Esophagus (tissue), 2 donors: ENCODE measurements around the gene IL1RAPL1. TPM values are rescaled to one million over a fixed set of nuclear protein-coding genes. Genes with fewer than 3 reads are reported as not detected.

Source experiments
- H3K27ac ChIP-seq, 2 donors: one replicate each; pipeline ENCODE4 v1.5.1; 2013; ENCODE audit warnings: low read depth in 2 of 2, mild to moderate bottlenecking in 2 of 2, inconsistent platforms in 1 of 2, low read length in 1 of 2, moderate library complexity in 1 of 2
- H3K27me3 ChIP-seq, 2 donors: one replicate each; pipeline ENCODE4 v1.6.1; 2013; ENCODE audit warnings: low read length in 2 of 2, control low read depth in 1 of 2, mild to moderate bottlenecking in 1 of 2; ENCODE audit not compliant: insufficient read depth in 2 of 2, control insufficient read depth in 1 of 2
- H3K36me3 ChIP-seq, 2 donors: one replicate each; pipeline ENCODE4 v1.6.1; 2013; ENCODE audit warnings: low read length in 1 of 2; ENCODE audit not compliant: control insufficient read depth in 2 of 2, insufficient read depth in 2 of 2
- H3K4me1 ChIP-seq, 2 donors: one replicate each; pipeline ENCODE4 v1.6.1; 2013; ENCODE audit warnings: low read length in 1 of 2; ENCODE audit not compliant: control insufficient read depth in 2 of 2, insufficient read depth in 2 of 2
- H3K4me3 ChIP-seq, 2 donors: one replicate each; pipeline ENCODE4 v1.5.1; 2013; ENCODE audit warnings: low read length in 2 of 2, mild to moderate bottlenecking in 2 of 2, low read depth in 1 of 2, moderate library complexity in 1 of 2
- H3K9me3 ChIP-seq, 2 donors: one replicate each; pipeline ENCODE4 v1.6.1; 2013; ENCODE audit warnings: mild to moderate bottlenecking in 2 of 2, low read depth in 1 of 2, low read length in 1 of 2, moderate library complexity in 1 of 2; ENCODE audit not compliant: control insufficient read depth in 2 of 2, insufficient read depth in 1 of 2
- WGBS, 2 donors: extraction: QIAGEN DNeasy Blood & Tissue Kit; methylation state at CpG; one replicate each; pipeline ENCODE4 v1.1.7; 2013; 5-methylcytosine and 5-hydroxymethylcytosine counted together
- polyA plus RNA-seq, 2 donors: library from polyadenylated mRNA; stranded (reverse); fragments of 200-250 nt; gene quantifications; one replicate each; pipeline ENCODE4 v1.2.3, GENCODE V29; 2013
- donor health status: healthy with polysubstance abuse.
- donor health status: Bipolar disorder and iron deficiency.

The IL1RAPL1 gene
- polyA plus RNA-seq, 2 donors = 0.02 to 0.04 TPM

DNA sequence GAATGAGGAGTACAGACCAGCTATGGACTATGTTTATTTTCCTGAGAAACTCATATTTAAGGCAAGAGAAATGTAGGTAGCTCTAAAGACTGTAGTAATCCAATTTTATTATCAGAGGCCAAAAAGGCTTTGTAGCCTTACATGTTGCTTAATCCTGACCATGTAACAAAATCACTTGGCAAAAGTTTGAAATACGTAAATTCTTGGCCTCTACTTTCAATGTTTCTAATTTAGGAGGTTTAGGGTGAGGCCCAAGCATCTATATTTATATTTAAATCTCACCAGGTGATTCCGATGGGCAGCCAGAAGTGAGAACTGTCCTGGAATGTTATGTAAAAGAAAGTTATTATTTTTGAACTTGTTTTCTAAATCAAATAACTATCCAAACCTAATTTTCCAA is 289.7 kb downstream of the IL1RAPL1 start:
- 49 to 52% methylated on average over 2 of the region's 2 CpGs for WGBS, 2 donors

DNA sequence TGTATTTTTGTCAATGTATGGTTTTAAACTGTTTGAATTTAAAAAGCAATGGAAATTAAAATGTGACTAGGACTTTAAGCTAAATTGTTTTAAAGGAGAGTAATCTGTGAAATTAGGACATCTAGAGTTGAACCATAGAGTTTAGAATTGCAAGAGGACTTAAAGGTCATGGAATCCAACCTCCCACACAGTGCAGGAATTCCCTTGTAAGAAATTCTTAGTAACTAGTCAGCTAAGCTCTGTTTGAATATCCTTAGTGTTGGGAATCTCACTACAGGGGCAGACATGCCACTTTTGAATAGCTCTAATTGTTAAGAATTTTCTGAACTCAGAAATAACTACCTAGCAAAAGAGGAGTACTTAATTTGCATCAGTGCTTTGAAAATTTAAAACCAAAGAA is 292.9 kb downstream of the IL1RAPL1 start:
- H3K27ac ChIP-seq = no peak overlapping the region
- H3K9me3 ChIP-seq = no peaks in the 10 kb centered on the region
- H3K36me3 ChIP-seq = no peaks in the 10 kb centered on the region
- H3K27me3 ChIP-seq = no peaks in the 10 kb centered on the region
- no peak overlapping the region for H3K4me3 ChIP-seq
- H3K4me1 ChIP-seq = no peaks in the 10 kb centered on the region

More for the DNA sequence above, 289.7 kb downstream of the IL1RAPL1 start:
- Histone ChIP-seq H3K36me3 (no peaks in the 10 kb centered on the region), H3K9me3 (no peaks in the 10 kb centered on the region), H3K4me1 (no peaks in the 10 kb centered on the region), H3K4me3 (no peak overlapping the region), H3K27me3 (no peaks in the 10 kb centered on the region), H3K27ac (no peak overlapping the region)

DNA sequence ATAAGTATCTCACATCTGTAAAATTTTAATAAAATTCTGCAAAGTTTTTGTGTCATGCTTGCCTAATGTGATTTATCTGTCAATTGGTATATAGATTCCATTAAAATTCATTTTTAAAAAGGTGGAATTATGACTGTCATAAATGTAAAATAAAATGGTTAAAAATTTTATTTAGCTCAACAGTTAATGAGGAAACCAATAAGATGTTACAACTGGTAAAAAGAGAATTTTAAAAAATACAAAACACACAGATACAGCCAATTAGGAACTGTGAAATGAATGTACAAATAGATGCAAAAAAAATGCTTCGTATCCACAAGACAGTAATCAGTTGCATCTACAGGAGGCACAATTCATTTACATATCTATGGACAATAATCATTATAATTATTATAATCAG is 297.6 kb downstream of the IL1RAPL1 start:
- 85 to 89% methylated on average over 1 of the region's 1 CpG for WGBS, 2 donors

DNA sequence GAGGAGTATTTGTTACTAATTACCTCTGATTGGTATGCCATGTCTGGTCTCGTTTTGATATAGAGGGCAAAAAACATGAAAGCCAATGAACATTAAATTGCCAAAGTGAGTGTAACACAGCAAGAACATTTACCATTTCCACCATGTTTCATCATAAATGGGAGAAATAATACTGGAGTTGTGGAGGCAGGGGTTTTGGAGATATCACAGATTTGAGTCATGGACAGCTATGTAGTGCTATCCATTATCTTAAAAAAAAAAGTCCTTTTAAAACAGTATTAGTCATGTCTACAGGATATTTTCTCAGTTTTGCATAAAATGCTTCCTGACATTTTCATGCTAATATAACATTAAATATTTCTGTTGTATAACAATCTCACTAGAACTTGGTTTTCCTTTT is 301.2 kb downstream of the IL1RAPL1 start:
- no peaks in the 10 kb centered on the region for H3K4me1 ChIP-seq

More for the DNA sequence above, 297.6 kb downstream of the IL1RAPL1 start:
- Histone ChIP-seq H3K4me3 (no peak overlapping the region), H3K27me3 (no peaks in the 10 kb centered on the region), H3K9me3 (no peaks in the 10 kb centered on the region), H3K4me1 (no peaks in the 10 kb centered on the region), H3K36me3 (no peaks in the 10 kb centered on the region), H3K27ac (no peak overlapping the region)

DNA sequence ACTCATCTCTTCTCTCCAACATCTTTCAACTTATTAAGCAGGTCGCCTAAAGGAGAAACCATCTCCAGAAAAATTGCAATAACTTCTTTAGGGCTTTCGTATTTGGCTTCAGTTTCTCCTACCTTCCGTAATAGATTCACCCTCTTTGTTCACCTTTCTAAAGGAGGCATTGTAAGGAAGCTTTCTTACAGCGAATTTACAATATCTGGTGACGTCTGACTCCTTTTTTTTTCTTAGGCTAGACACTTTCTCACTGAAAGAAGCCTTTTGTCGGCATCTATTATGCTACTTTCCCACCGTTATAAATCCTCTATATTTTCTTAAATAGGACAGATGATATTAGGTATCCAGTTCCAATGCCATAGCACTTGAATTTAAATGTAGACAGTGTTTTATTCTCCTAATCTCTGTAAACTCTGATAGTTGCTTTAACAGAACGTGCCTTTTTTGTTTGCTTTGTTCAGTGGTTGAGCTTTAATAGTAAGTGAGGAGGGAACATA is 302.4 kb downstream of the IL1RAPL1 start:
- Histone ChIP-seq H3K27ac (no peak overlapping the region), H3K9me3 (no peaks in the 10 kb centered on the region), H3K4me1 (no peaks in the 10 kb centered on the region), H3K27me3 (no peaks in the 10 kb centered on the region), H3K36me3 (no peaks in the 10 kb centered on the region), H3K4me3 (no peak overlapping the region)
- WGBS, 2 donors = 52 to 64% methylated on average over 8 of the region's 8 CpGs

More for the DNA sequence above, 301.2 kb downstream of the IL1RAPL1 start:
- Histone ChIP-seq H3K36me3 (no peaks in the 10 kb centered on the region), H3K27me3 (no peaks in the 10 kb centered on the region), H3K9me3 (no peaks in the 10 kb centered on the region), H3K27ac (no peak overlapping the region), H3K4me3 (no peak overlapping the region)
- 72 to 73% methylated on average over 1 of the region's 1 CpG for WGBS, 2 donors

DNA sequence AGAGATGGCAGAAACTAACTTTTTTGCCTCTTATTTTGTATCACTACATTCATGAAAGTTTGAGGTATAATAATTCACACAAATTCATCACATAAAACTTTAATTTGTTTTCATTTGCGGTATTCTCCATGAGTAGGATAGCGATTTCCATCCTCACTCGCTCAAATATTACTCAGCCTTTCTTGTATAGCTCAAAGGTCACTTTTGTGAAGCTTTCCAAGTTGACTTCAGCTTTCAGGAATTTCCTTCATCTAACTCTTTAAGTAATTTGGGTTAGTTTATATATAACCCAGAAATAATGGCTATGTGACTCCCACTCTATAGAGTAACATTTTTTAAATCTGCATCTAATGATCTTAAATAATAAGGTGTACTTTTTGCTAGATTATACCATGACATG is 314.4 kb downstream of the IL1RAPL1 start:
- H3K27me3 ChIP-seq = no peaks in the 10 kb centered on the region
- WGBS, 2 donors = 74 to 83% methylated on average over 3 of the region's 3 CpGs
- H3K4me1 ChIP-seq = no peaks in the 10 kb centered on the region
- no peaks in the 10 kb centered on the region for H3K36me3 ChIP-seq
- H3K4me3 ChIP-seq = no peak overlapping the region
- H3K9me3 ChIP-seq = no peaks in the 10 kb centered on the region
- no peak overlapping the region for H3K27ac ChIP-seq

DNA sequence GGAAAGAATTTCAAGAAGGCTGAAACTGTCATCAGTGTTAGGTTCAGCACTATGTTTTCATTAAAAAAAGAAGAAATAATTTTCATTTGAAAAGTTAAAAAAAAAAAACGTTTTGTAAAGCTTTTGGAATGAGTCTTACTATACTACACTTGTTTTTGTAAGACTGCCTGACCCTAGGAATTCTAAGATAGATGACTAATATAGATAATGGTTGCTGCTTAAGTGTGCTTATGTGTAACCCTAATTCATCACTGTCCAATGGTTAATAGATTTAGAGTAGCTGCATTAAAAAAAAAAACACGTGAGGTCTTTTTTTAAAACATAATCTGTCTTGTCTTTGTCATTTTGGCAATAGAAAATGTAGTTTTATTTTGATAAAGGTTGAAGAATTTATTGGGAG is 323.2 kb downstream of the IL1RAPL1 start:
- Histone ChIP-seq H3K27me3 (no peaks in the 10 kb centered on the region), H3K36me3 (no peaks in the 10 kb centered on the region), H3K9me3 (no peaks in the 10 kb centered on the region), H3K4me1 (no peaks in the 10 kb centered on the region), H3K4me3 (no peak overlapping the region), H3K27ac (no peak overlapping the region)
- WGBS, 2 donors = 4% methylated on average over 2 of the region's 2 CpGs

DNA sequence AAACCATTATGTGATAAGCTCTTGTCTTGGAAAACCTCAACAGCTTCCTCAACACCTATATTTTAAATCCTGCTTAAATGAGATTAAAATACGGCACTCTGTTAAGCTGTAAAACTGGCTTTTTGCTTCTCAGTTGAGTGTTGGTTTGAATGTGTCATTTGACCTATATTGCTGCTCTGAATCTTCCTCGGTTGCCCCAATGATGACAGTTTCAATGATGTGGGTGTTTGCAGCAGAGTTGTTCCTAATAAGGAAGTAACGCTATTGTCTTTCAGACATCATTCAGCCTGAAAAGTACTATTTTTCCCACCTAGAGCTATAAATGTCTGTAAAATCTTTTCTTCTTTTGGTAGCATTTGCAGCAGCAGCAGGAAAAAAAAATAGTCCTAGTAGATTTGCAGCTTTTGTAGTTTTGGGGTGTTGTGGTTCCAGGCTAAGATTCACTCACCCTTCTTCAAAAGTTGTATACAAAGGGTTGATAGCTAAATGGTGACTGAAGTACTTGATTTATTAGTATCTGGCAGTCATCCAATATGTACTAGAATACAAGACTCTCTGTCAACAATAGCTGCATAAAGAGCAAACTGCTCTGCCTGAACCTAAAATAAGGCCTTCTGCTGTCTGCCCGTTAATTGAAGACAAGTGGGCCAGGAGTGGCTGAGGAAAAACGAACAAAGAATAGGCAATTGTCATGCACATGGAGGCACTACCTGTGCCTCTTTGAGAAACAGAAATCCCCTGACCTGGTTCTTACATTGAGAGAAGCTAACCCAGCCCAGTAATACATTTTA is 333.1 kb downstream of the IL1RAPL1 start:
- H3K27ac ChIP-seq = no peak overlapping the region
- H3K36me3 ChIP-seq = no peaks in the 10 kb centered on the region
- no peak overlapping the region for H3K4me3 ChIP-seq
- no peaks in the 10 kb centered on the region for H3K4me1 ChIP-seq
- WGBS, 2 donors = 39 to 50% methylated on average over 5 of the region's 5 CpGs
- no peaks in the 10 kb centered on the region for H3K27me3 ChIP-seq
- no peaks in the 10 kb centered on the region for H3K9me3 ChIP-seq

DNA sequence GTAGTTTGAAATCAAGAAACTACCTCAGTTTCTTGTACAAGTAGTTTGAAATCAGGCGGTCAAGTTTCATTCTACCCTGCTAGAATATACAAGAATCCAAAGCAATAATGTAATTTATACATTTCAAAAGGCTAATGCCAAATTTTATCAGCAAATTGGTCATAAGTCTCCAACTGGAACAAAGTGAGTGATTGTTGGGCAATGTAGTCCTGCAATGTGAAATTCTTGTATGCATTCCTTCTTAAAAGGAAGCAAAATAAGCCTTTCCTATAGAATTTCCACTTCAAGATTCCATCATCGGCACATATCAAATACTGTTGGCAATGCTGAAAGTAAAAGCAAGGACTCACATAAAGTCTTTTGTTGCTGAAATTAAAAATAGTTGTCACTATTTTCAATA is 334.9 kb downstream of the IL1RAPL1 start:
- H3K9me3 ChIP-seq = no peaks in the 10 kb centered on the region
- H3K27ac ChIP-seq = no peak overlapping the region
- H3K4me3 ChIP-seq = no peak overlapping the region
- H3K36me3 ChIP-seq = no peaks in the 10 kb centered on the region
- 91 to 94% methylated on average over 2 of the region's 2 CpGs for WGBS, 2 donors
- H3K27me3 ChIP-seq = no peaks in the 10 kb centered on the region
- H3K4me1 ChIP-seq = no peaks in the 10 kb centered on the region

DNA sequence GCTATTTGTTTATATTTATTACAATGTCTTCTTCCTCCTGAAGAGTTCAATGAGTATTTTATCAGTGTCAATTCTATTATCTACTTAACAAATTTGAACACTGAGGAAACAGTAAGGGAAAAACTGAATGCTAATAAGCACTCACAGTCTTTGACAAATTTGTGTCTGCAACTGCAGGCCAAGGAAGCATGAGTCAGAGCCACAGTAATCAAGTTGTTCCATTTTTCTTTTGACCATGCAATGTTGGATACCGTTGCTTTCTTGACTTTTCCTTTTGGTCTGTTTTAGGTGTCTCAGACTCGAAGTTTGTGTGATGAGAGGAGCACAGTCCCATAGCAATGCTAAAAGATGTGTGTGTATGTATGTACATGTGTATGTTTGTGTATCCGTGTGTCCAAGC is 359.6 kb downstream of the IL1RAPL1 start:
- H3K4me3 ChIP-seq = no peak overlapping the region
- 63 to 80% methylated on average over 3 of the region's 3 CpGs for WGBS, 2 donors
- no peaks in the 10 kb centered on the region for H3K27me3 ChIP-seq
- no peaks in the 10 kb centered on the region for H3K36me3 ChIP-seq
- no peaks in the 10 kb centered on the region for H3K4me1 ChIP-seq
- no peak overlapping the region for H3K27ac ChIP-seq
- H3K9me3 ChIP-seq = no peaks in the 10 kb centered on the region
